Forelimb muscle (tissue), 1 donor: Measurements from ENCODE around the gene ANXA4. TPM values are rescaled to one million over a fixed set of nuclear protein-coding genes. Genes with fewer than 3 reads are reported as not detected.
"Not testable (repeated sequence)": the region's sequence is repeated elsewhere in the genome, so short reads cannot be mapped to it uniquely, and the experiment has no call there.

Experiments used
- DNase-seq: peaks from one replicate; pipeline ENCODE4 v3.0.0-alpha.2; 2013; ENCODE audit warnings: low read depth
- polyA plus RNA-seq: library from polyadenylated mRNA; unstranded; fragments of 120-200 nt; gene quantifications from one replicate; pipeline ENCODE4 v1.2.1, GENCODE V29; 2013; ENCODE audit not compliant: insufficient read length

ANXA4 gene
- polyA plus RNA-seq, 1 donor: 27.1 TPM

DNA sequence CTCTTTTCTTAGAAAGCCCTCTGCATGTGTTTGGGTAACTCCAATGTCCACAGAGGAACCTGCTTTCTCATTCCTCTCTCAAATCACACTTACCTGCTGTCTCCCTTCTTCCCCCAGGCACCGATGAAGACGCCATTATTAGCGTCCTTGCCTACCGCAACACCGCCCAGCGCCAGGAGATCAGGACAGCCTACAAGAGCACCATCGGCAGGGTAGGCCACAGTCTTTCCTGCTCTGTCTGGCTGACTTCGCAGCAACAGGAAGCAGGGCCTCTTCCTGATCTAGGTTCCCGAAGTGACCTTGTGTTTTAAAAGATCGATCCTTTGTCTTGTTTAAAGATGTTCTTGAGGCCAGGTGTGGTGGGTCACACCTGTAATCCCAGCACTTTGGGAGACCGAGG, 62.5 kb downstream of the ANXA4 start:
- no peak for DNase-seq

DNA sequence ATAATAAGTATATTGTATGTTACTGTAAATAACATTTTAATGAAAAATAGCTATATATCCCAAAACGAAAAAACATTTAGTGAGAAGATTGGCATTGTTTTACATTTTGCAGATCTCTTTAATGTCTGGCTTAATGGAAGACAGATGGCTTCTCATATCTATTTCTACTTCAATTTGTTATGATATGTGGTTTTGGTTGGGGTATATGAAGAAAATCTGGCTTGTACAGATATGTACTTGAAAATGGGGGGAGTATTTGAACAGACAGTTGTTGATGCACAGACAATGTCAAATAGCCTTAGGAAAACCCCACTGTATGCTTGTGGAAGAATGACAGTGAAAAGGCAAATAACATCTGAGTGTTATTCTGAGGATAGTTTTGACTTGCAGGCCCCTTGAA, 64.0 kb downstream of the ANXA4 start:
- DNase-seq: no peak

DNA sequence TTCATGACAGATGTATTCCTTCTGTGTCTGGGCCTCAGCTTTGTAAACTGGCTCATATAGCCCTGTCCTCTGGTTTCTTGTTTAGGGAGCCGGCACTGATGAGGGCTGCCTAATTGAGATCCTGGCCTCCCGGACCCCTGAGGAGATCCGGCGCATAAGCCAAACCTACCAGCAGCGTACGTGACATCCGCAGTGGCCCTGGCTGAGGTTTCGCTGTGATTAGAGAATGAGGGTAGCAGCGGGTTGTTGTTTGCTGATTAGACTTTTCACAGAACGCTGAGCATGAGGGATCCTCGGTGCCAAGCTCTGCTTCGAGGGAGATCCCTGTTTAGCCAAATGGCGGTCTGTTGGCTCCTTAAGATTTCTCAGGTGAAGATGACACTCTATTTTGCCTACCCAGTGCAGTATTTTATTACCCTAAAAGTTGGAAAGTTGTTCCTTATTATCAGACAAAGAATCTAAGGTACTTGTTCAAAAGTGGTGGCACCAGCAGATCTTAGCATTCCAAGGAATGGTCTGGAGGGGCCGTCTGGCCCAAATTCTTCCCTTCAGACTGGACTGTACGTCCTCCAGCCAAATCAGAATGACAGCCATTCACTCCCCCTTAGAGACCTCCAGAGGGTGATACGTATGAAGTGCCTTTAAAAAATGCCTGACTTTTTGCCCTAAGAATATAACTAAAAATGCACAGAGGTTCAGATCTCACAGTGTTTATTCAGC, 66.0 kb downstream of the ANXA4 start:
- DNase-seq: no peak

DNA sequence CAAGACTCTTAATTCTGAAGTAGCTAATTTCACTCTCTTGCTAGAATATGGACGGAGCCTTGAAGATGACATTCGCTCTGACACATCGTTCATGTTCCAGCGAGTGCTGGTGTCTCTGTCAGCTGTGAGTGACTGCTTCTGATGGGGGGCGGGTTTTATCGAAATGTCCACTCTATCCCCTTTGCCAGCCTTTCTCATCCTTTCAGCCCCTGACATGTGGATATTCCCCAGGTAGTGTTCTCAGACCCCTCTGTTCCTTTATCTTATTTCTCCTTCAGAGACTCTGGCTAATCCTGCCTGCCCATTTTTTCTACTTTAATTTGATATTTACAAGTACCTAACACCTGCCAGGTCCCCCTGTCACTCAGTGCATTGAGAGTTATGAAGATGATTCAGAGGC, 68.6 kb downstream of the ANXA4 start:
- DNase-seq: no peak

DNA sequence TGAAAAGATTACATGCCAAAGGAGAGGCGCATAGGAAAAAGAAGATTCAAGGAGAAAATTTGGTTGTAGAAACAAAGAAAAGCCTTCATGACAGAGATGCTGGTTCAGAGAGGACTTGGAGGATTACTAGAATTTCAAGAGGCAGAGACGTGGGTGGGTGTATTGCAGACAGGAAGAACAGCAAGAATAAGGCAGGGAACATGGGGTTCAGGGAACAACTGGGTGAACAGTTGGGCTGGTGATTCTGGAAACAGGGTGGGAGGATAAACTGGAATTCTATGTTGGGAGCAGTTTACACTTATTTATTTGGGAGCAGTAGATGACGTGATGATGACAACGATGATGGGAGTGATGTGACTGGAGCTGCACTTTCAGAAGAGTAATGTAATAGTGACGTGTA, 69.1 kb downstream of the ANXA4 start:
- no peak for DNase-seq

DNA sequence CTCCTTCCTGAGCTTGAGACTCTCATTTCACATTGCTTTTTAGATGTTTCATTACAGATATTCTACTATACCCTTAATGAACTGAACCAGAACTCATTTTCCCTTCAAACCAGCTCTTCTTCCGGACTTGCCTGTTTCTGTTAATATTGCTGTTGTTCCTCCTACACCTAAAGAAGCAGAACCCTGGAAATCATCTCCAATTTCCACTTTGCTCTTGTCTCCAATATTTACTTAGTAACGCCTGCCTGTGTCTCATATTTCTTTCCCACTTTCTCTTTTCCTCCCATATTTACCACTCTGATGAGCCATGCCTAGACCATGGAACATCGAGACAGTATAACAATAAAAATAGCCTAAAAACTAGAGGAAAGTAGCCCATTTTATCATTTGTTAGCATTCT, 69.7 kb downstream of the ANXA4 start:
- no peak for DNase-seq

DNA sequence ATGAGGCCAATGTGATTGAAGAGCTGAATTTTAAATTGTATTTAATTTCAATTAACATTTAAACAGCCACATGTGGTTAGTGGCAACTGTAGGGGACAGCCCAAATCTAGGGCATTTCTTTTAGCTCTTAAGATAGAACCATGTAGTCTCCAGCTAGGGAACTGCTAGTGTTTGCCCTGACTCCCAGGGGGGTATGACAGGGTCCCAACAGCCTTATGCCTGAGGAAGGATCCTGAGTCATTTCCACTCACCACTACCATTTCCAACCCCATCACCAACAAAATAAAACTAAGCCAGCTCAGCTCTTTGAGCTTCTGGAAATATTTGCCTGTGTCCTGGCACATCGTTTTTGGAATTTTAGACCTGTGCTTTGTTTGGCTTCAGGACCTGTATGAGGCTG, 73.8 kb downstream of the ANXA4 start:
- no peak for DNase-seq

DNA sequence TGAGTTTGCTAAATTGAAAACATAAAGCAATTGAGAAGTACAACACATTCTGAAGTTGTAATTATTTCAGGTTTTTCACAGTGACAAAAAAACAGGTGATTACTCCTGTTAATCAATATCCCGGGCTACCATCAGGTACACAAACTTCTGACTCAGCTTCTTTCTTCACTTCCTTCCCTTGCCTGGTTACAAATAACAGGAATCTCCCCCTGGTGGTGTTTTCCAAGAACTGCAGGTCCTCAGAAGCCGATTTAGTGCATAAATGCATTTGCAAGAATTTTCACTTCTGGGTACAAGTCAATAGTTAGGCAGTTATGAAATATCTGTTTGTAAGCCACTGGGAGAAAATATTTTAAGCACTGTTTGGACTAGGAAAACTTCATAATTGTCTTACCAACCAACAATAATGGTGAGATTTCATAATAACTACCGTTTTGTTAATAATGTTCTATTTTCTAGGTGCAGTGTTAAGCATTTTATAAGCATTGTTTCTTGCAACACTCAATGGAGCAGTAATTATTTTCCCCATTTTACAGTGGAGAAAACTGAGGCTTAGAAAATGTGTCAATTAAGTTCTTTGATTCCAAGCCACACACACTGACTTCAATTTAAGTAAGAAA, 75.1 kb downstream of the ANXA4 start:
- DNase-seq: peak; percentile 73

DNA sequence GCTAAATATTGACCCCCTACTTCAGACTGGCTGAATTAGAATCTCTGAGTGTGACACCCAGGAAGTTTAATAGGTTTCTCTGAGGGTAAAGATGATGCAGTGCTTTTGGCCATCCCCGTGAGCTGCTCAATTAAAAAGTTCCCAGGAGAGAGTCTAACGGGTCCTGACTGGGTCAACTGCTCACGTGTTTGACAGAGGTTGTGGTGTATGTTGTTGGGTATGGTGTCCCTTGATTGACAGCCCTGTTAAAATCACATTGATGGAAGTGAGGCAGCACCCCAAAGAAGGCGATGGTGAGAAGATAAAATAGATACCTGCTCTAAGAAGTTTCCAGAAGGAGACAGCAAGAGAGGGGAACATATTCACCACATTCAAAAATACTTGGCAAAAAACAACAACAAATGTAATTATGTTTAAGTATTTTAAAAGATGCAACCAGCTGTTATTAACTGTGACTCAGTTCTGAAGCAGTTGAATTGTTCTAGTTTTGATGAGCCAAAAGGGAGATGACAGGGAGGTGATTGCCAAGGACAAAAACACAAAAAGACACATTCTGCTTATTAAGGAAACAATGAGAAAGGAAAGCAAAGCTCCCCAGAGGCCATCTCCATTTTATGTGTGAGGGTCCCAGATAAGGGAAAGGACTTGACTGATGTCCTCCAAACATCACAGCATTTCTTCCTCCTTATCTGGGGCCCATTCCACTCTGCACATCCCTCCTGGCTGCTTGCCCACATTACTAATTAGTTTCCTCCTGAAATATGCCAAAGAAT, 76.0 kb downstream of the ANXA4 start:
- DNase-seq: no peak

DNA sequence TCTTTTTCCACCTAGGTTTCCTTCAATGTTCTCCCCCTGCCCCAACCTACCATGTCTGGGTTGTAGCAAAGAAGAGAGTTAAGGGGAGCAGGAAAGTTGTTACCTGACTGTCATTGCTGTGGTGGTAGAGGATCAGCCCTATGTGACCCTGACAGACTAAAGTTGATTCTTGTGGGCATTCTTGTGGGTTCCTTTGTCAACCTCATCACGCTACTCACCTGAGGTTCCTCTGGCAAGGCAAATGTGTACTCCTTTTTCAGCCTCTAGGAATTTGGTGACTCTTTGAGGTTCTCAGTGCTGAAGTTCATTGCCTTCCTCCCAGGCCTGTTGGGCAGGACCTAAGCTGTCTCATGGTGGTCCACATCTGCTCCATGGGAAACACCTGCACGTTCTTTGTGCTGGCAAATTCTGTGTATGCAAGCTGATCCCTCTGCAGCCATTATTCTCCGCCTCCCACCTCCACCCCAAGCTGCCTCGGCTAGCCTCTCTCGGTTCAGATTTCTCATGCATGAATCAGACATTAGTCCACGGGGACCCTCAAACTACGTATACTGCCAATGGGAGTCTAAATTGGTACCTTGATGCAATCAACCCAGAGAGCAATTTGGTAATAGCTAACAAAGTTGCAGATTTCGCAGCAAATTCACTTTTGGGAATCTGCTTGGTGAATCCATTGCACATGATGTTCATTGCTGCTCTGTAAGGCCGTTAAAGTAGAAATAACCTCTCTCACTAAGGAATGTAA, 86.0 kb downstream of the ANXA4 start:
- DNase-seq: no peak

DNA sequence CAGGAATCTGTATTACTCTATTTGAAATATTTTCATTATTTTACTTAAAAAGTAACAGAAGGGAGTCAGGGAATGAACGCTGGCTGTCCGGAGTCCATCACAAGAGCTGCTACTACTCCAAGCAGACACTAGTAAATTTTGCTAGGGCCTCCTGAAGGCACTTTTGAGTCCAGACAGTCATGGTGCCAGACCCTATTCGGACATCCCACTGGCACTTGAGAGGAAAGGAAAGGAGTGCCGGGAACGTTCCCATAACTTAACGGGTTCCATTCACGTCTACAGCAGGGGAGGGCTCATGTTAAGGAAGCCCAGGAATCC, 87.0 kb downstream of the ANXA4 start:
- no peak for DNase-seq

DNA sequence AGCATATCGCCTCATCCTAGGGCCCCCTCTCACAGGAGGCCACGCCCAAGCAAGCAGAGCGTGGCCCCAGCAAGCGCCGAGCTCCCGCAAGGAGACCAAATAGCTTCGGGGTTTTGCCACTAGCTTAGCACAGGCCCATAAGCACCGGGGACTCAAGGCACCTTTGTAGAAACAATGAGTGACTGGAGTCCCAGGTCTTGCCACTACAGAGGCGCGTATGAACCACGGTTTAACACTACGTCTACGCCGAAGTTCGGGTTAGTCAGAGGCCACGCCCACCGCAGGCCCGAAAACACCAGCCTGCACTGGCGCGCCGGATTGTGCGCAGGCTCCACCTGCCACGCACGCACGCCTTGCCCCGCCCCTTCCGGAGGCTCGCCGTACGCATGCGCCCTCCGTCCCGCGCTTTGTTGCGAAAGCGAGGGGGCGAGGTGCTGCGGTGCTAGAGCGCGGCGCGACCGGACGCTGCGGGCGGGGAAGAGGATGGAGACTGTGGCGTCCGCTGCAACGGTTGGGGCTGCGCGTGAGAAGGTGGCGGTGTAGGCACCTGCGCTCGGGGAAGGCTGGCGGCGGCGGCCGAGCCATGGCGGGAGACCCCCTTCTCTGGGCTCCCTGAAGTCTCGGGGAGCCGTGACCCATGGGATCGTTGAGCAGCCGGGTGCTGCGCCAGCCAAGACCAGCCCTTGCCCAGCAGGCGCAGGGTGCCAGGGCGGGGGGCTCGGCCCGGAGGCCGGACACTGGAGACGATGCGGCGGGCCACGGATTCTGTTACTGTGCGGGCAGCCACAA, 87.5 kb downstream of the ANXA4 start, which contains the start of gene GMCL1:
GMCL1 (plus strand) TSS at position 405 of the 789 bp plus-strand sequence; CDS start at position 638, 233 bp downstream.
- DNase-seq: peak; percentile 83

DNA sequence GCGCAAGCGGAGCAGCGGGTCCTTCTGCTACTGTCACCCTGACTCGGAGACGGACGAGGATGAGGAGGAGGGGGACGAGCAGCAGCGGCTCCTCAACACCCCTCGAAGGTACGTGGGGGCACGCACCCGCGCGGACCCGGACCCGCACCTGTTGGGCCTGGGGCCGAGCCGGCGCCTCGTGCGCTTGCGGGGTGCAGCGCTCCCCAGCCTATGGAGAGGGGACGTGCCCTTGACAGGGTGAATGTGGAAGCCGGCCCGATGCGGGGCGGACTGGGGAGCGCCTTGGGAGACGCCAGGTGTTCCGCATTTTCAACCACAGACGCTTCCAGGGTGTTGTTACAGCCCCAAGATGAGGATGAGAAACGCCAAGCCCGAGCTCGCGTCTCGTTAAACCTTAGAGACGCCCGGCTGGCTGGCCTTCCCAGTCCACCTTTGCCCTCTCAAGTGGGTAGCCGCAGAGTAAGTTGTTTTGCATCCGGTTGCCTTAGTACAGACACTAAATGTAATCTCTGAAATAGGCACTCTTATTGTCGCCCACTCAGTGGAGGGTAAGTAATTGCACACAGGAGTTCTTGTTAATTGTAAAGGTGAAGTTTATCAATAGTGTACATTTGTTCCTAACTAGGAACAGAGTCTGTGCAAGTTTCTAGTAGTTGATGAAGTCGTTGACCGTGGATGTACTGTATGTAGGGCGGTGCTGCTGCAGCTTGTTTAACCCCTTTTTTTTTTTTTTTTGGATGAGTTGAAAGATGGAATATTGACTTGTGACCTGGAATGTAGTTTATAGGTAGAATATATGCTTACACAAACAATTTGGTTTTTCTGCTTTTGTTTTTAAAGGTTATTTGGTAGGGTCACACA, 88.3 kb downstream of the ANXA4 start:
- no peak for DNase-seq

DNA sequence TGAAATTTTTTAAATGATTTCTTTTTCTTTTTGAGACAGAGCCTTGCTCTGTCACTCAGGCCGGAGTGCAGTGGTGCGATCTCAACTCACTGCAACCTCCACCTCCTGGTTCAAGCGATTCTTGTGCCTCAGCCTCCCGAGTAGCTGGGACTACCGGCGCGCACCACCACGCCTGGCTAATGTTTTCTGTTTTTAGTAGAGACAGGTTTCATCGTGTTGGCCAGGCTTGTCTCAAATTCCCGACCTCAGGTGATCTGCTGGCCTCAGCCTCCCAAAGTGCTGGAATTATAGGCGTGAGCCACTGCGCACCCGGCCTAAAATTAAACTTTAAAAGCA, 88.9 kb downstream of the ANXA4 start:
- DNase-seq: not testable (repeated sequence)

DNA sequence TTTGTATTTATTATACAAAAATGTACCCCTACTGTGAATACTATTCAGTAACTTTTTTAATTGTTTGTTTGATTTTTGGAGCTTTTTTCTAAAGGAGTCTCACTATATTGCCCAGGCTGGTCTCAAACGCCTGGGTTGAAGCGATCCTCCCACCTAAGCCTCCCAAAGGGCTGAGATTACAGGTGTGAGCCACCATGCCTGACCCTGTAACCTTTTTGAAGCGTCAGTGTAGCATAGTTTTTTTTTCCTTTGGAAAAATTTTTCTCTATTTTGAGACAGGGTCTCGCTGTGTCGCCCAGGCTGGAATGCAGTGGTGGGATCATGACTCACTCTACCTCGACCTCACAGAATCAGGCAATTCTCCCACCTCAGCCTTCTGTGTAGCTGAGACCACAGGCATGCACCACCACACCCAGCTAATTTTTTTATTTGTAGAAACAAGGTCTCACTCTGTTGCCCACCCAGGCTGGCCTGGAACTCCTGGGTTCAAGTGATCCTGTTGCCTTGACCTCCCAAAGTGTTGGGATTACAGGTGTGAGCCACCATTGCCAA, 89.5 kb downstream of the ANXA4 start:
- DNase-seq: no peak

DNA sequence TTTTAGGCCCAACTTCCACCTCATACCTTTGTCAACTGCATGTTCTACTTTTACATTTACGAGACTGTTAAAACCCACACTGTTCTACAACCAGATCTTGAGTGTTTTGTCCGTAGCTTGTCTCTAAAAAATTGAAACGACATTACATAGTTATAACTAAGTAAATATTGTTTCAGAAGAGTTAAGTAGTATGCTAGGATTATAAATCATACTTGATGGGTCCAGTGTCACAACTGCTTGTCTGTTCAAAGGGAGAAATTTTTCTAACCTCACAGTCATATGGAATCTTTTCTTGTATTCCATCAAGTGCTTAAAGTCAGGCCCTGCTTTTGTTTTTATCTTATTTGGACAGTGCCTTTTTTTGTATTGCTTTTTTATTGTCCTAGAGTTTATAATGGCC, 91.8 kb downstream of the ANXA4 start:
- no peak for DNase-seq

DNA sequence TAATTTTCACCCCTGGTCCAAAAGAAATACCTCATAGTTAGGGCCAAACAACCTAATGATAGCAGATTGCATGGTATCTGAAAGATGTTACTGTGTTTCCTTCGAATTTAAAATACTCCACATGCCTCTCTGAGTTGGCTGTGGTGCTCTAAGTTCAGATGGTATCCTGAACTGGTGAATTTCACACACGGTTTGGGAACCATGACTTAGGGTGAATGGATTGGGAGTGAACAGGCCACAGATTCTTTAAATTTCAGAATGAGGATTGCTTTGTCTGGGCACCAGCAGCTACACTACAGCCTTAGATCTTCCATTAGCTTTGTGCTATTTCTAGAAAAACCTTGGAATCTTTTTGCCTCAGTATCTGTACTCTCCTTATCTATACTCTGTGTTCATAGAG, 93.7 kb downstream of the ANXA4 start:
- no peak for DNase-seq

DNA sequence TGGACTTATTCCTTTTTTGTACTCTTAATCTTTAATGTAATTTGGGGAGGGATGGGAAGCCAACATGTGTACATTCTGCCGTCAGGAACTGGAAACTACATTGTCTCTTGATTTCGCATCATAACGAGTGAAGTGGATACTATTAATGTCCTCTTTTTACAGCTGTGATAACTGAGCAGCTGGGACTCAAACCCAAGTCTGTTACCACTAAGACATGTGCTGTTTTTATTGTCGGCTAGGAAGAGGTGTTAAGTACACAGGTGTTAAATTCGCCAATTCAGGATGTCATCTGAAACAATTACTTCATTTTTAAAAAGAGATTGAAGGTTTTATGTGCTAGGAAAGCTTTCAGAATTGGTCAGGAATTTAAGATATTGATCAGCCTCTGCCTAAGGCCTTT, 94.4 kb downstream of the ANXA4 start:
- no peak for DNase-seq

DNA sequence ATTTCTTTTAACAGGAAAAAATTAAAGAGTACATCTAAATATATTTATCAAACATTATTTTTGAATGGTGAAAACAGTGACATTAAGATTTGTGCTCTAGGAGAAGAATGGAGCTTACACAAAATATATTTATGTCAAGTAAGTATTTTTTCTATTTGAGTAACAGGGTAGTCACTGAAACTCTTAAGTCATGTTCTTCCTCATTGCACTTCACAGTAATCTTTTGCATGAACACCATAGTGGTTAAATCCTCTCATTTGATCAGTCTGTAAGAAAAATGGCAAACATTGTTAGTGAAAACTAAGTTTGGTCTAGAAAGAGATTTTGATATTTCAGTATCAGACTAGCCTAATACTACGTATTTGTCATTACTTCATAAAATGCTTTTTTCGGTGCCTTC, 95.6 kb downstream of the ANXA4 start:
- DNase-seq: no peak

DNA sequence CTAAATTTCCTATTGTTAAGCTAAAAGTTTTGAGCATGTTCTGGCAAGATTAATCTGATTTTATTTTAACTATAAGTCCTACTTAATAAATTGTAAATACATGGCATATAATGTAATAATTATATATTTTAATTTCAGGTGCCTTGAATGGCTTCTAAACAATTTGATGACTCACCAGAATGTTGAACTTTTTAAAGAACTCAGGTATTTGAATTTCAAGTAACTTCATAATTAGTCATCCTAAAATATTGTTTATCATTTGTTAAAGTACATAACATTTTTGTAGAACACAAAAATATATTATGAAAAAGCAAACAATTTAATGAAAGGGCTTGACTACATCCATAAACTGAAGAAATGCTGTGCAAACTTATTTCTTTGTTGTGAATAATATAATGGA, 102.1 kb downstream of the ANXA4 start:
- DNase-seq: no peak
